ENCODE results near the gene R3HDM2. TPM values are rescaled to one million over a fixed set of nuclear protein-coding genes. Genes with fewer than 3 reads are reported as not detected.
"Not testable (repeated sequence)": the region's sequence is repeated elsewhere in the genome, so short reads cannot be mapped to it uniquely, and the experiment has no call there.

The R3HDM2 gene
- total RNA-seq, 4 donors from 2014 or later, result 43.4 to 97.6 (median 65.1) TPM

DNA sequence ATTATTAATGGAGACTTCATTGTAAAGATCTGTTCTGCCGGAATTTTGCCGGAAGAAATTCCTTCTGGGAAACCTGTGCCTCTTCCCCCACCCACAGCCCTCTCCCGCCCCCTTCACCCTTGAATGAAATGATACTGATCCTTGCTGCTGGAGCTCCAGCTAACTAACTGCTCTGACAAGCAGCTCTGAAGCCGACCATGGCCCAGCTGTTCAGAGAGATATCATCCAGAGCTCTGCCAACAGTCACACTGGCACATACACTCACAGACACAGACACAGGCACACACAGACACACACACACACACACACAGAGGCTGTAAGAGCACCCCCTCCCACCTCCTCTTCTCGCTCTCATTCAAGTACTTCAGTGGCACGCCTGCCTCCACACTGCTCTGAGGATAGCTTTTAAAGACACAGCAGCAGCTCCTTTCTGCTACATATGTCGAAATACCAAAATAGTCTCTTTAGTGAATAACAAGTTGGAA lies 88.6 kb downstream of the R3HDM2 start:
- no peaks in the 10 kb centered on the region for H3K27me3 ChIP-seq
- 54% methylated on average over 7 of the region's 7 CpGs for WGBS
- peaks cover 3% of the 10 kb centered on the region for H3K36me3 ChIP-seq
- no peaks in the 10 kb centered on the region for H3K9me3 ChIP-seq
- H3K4me1 ChIP-seq, result peaks cover 8% of the 10 kb centered on the region
- no peak for DNase-seq (ENCODE audit: low spot score in 2 of 2)
- no peak overlapping the region for H3K27ac ChIP-seq
- TF ChIP-seq POLR2AphosphoS5 (IDR thresholded peaks at IDR 0.05) (no peak), EP300 (IDR thresholded peaks at IDR 0.05) (no peak)
- H3K4me3 ChIP-seq, result no peak overlapping the region

DNA sequence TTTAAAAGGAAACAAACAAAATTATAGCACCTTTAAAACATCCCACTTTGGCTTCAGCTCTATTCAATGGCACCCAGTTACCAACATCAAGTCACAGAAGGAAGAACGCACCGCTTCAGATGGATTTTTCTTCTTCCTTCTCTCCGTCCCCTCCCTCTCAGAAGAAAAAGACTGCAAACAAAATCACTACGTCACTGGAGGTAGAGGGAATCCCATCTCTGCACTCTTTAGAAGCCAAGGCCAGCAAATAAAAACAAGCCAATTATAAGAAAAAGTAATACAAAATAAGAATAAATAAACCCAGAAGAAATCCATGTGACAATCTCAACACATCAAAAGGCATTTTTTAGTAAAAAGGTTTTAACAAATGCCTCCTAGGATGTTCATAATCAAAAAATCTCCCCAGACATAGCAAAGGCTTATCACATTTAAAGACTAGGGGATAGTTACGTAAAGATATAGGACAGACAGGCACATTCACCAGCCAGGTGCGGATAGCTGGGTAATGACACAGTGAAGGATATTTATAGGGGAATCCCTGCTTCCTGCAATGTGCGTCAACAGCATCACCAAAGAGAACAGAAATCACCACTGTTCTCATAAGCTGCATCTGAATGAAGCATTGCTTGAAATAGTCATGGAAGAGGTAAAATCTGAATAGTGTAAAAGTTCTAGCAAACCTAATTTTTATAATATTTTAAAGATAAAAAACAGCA lies 89.4 kb downstream of the R3HDM2 start:
- 74% methylated on average over 7 of the region's 7 CpGs for WGBS
- no peak for DNase-seq (ENCODE audit: low spot score in 2 of 2)
- Histone ChIP-seq H3K27me3 (no peaks in the 10 kb centered on the region), H3K9me3 (no peaks in the 10 kb centered on the region), H3K4me1 (peaks cover 8% of the 10 kb centered on the region), H3K4me3 (no peak overlapping the region), H3K27ac (no peak overlapping the region), H3K36me3 (peaks cover 3% of the 10 kb centered on the region)
- TF ChIP-seq EP300 (IDR thresholded peaks at IDR 0.05), result no peak
- TF ChIP-seq POLR2A (IDR thresholded peaks at IDR 0.05), result no peak
- TF ChIP-seq POLR2AphosphoS5 (IDR thresholded peaks at IDR 0.05), result no peak
- TF ChIP-seq, protein P1, sequence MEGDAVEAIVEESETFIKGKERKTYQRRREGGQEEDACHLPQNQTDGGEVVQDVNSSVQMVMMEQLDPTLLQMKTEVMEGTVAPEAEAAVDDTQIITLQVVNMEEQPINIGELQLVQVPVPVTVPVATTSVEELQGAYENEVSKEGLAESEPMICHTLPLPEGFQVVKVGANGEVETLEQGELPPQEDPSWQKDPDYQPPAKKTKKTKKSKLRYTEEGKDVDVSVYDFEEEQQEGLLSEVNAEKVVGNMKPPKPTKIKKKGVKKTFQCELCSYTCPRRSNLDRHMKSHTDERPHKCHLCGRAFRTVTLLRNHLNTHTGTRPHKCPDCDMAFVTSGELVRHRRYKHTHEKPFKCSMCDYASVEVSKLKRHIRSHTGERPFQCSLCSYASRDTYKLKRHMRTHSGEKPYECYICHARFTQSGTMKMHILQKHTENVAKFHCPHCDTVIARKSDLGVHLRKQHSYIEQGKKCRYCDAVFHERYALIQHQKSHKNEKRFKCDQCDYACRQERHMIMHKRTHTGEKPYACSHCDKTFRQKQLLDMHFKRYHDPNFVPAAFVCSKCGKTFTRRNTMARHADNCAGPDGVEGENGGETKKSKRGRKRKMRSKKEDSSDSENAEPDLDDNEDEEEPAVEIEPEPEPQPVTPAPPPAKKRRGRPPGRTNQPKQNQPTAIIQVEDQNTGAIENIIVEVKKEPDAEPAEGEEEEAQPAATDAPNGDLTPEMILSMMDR (IDR thresholded peaks at IDR 0.05), result no peak

DNA sequence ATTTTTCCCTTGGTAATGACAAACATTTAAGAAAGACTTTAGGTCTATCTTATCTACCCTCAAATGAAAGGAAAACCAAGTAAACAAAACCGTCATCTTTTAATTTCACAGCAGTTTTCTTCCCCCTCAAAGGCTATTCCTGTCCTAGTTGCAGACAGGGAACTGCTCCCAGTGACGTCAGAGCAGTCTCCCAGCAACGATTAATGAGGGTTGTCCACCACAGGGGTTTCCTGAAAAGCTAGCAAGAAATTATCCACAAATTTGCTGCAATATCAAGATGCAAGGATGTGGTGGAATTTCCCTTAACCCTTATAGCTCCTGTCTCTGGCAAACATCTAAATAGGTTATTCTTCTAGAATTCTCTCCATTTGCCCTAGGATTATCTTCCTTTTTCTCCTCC lies 90.7 kb downstream of the R3HDM2 start:
- no peaks in the 10 kb centered on the region for H3K27me3 ChIP-seq
- H3K4me1 ChIP-seq, result peaks cover 8% of the 10 kb centered on the region

DNA sequence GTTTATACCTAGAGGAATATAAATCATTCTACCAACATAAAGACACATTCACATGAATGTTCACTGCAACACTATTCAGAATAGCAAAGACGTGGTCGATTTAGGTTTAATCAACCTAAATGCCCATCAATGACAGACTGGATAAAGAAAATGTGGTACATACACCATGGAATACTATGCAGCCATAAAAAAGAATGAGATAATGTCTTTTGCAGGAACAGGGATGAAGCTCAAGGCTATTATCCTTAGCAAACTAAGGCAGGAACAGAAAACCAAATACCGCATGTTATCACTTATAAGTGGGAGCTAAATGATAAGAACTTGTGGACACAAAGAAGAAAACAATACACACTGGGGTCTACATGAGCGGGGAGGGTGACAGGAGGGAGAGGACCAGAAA lies 94.5 kb downstream of the R3HDM2 start:
- 97% methylated on average over 4 of the region's 4 CpGs for WGBS
- H3K36me3 ChIP-seq, H3K4me1 ChIP-seq: not testable (repeated sequence)

More for the DNA sequence above, 90.7 kb downstream of the R3HDM2 start:
- Histone ChIP-seq H3K27ac (no peak overlapping the region), H3K9me3 (no peaks in the 10 kb centered on the region), H3K4me3 (no peak overlapping the region), H3K36me3 (peaks cover 3% of the 10 kb centered on the region)
- no peak for DNase-seq (ENCODE audit: low spot score in 2 of 2)
- WGBS, result 27% methylated on average over 3 of the region's 3 CpGs
- TF ChIP-seq POLR2AphosphoS5 (IDR thresholded peaks at IDR 0.05) (no peak), EP300 (IDR thresholded peaks at IDR 0.05) (no peak), POLR2A (IDR thresholded peaks at IDR 0.05) (no peak)
- TF ChIP-seq, protein P1 (IDR thresholded peaks at IDR 0.05), result no peak

DNA sequence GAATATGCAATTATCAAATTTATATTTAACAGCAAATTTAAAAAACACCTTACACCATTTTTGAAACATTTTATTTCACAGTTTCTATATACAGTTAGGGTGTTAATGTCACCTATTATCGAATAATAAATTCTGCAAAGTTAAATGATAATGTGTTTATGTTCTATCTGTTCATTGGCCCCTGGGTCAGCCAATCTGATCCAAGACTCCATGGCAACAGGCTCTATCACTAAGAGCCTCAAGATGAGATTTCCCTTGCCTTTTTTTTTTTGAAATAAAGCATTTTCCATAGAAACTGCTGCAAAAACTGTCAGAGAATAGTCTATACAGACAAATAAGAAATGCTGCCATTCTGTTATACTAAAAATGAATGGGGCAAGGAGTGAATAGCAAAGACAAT lies 96.6 kb downstream of the R3HDM2 start:
- Histone ChIP-seq H3K27me3 (no peaks in the 10 kb centered on the region), H3K4me1 (no peaks in the 10 kb centered on the region), H3K4me3 (no peak overlapping the region), H3K27ac (no peak overlapping the region), H3K36me3 (peaks cover 16% of the 10 kb centered on the region), H3K9me3 (no peaks in the 10 kb centered on the region)
- DNase-seq (ENCODE audit: low spot score in 2 of 2), result no peak
- 90% methylated on average over 1 of the region's 1 CpG for WGBS
- TF ChIP-seq POLR2AphosphoS5 (IDR thresholded peaks at IDR 0.05) (no peak), POLR2A (IDR thresholded peaks at IDR 0.05) (no peak), EP300 (IDR thresholded peaks at IDR 0.05) (no peak)
- TF ChIP-seq, protein P1 (IDR thresholded peaks at IDR 0.05), result no peak

More for the DNA sequence above, 94.5 kb downstream of the R3HDM2 start:
- not testable (repeated sequence) for DNase-seq (ENCODE audit: low spot score in 2 of 2); H3K27ac ChIP-seq; H3K27me3 ChIP-seq; H3K4me3 ChIP-seq; H3K9me3 ChIP-seq

DNA sequence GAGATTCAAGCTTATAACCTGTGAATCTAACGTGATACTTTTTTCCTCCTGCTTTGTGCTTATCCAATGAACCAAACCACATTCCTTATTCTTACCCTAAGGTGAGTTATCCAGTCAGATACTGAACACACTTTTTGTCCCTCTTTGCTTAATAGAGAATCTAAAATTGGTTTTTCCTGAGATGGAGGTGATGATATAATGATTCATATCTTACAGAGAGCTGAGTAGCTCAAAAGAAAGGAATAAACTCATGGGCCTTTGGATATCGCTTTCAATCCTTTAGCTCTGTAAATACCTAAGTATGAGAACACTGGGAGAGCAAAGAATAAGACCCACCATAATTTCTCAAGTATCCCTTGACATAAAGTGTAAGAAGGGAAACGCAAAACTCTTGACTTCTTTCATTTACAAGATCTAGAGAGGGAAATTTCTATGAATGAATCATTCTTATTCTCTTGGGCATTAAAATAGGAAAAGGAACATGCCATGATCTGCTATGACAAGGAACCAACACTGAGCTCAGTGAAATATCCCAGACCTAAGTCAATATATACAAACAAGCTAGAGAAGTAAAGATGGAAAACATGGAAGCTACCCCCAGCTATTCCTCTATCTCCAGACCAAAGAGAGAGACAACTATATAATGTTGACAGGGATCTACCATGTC lies 98.1 kb downstream of the R3HDM2 start:
- Histone ChIP-seq H3K27me3 (no peaks in the 10 kb centered on the region), H3K4me1 (no peaks in the 10 kb centered on the region), H3K4me3 (no peak overlapping the region), H3K27ac (no peak overlapping the region), H3K36me3 (peaks cover 13% of the 10 kb centered on the region), H3K9me3 (no peaks in the 10 kb centered on the region)
- no peak for DNase-seq (ENCODE audit: low spot score in 2 of 2)
- WGBS, result 83% methylated on average over 3 of the region's 3 CpGs
- TF ChIP-seq, protein P1 (IDR thresholded peaks at IDR 0.05), result no peak
- TF ChIP-seq POLR2A (IDR thresholded peaks at IDR 0.05), result no peak
- no peak for TF ChIP-seq EP300 (IDR thresholded peaks at IDR 0.05)
- no peak for TF ChIP-seq POLR2AphosphoS5 (IDR thresholded peaks at IDR 0.05)

Measured in suprapubic skin (tissue), 4 donors.